Liver (tissue), 9 donors: ENCODE results near the gene APOBEC3F. TPM values are rescaled to one million over a fixed set of nuclear protein-coding genes. Genes with fewer than 3 reads are reported as not detected.

ENCODE experiments used
- DNase-seq: peaks from one replicate; pipeline ENCODE4 v3.0.0-alpha.2; 2017; ENCODE audit warnings: low spot score
- H3K27ac ChIP-seq, 2 donors: one replicate each; pipeline ENCODE4 v1.7.0; 2013; ENCODE audit warnings: inconsistent platforms in 2 of 2, low read length in 2 of 2, control low read depth in 1 of 2, low read depth in 1 of 2, mild to moderate bottlenecking in 1 of 2
- H3K27me3 ChIP-seq, 4 donors: one replicate each; pipeline versions ENCODE4 v1.6.1 to v1.7.0; 2013; ENCODE audit warnings: low read length in 3 of 4, inconsistent platforms in 1 of 4, mild to moderate bottlenecking in 1 of 4, moderate library complexity in 1 of 4; ENCODE audit not compliant: control insufficient read depth in 4 of 4, insufficient read depth in 4 of 4
- H3K36me3 ChIP-seq, 4 donors: one replicate each; pipeline versions ENCODE4 v1.6.1 to v1.7.0; 2013; ENCODE audit warnings: low read length in 3 of 4, mild to moderate bottlenecking in 3 of 4, low read depth in 1 of 4, moderate library complexity in 1 of 4; ENCODE audit not compliant: control insufficient read depth in 4 of 4, insufficient read depth in 3 of 4
- H3K4me1 ChIP-seq, 4 donors: one replicate each; pipeline versions ENCODE4 v1.6.1 to v1.7.0; 2013; ENCODE audit warnings: low read length in 3 of 4, mild to moderate bottlenecking in 3 of 4, moderate library complexity in 1 of 4; ENCODE audit not compliant: control insufficient read depth in 4 of 4, insufficient read depth in 4 of 4
- H3K4me3 ChIP-seq, 3 donors: one replicate each; pipeline versions ENCODE4 v1.6.1 to v1.7.0; 2013; ENCODE audit warnings: low read length in 3 of 3, control low read depth in 1 of 3, low read depth in 1 of 3, mild to moderate bottlenecking in 1 of 3
- H3K9ac ChIP-seq, 2 donors: one replicate each; pipeline ENCODE4 v1.7.0; 2013; ENCODE audit warnings: low read length in 2 of 2, mild to moderate bottlenecking in 2 of 2, moderate library complexity in 2 of 2, control low read depth in 1 of 2, low read depth in 1 of 2
- H3K9me3 ChIP-seq, 4 donors: one replicate each; pipeline versions ENCODE4 v1.6.1 to v1.7.0; 2013; ENCODE audit warnings: low read length in 3 of 4; ENCODE audit not compliant: control insufficient read depth in 4 of 4
- ATF3 ChIP-seq: IDR thresholded peaks from 2 replicates; pipeline ENCODE4 v1.6.1; 2016; ENCODE audit warnings: antibody characterized with exemption
- CTCF ChIP-seq: fragments of 150-350 bp; IDR thresholded peaks from 2 replicates; pipeline ENCODE4 v1.5.1; 2017; ENCODE audit warnings: improper control_type of control experiment, low read depth, low read length; ENCODE audit not compliant: missing input control
- EGR1 ChIP-seq, 2 donors: IDR thresholded peaks; 2 replicates each; pipeline ENCODE4 v1.6.1; 2016 to 2018; ENCODE audit warnings: antibody characterized with exemption in 2 of 2, low read depth in 2 of 2
- FOXA1 ChIP-seq: IDR thresholded peaks from 2 replicates; pipeline ENCODE4 v1.6.1; 2016; ENCODE audit warnings: antibody characterized with exemption
- FOXA2 ChIP-seq: IDR thresholded peaks from 2 replicates; pipeline ENCODE4 v1.6.1; 2016; ENCODE audit warnings: antibody characterized with exemption
- GABPA ChIP-seq, 2 donors: IDR thresholded peaks in 1 of 2; conservative IDR thresholded peaks in 1 of 2; 2 replicates each; pipeline ENCODE4 v1.6.1; 2016; ENCODE audit warnings: antibody characterized with exemption in 2 of 2, mild to moderate bottlenecking in 1 of 2, moderate library complexity in 1 of 2
- HNF4A ChIP-seq, 2 donors: conservative IDR thresholded peaks; 2 replicates each; pipeline ENCODE4 v1.6.1; 2016; ENCODE audit warnings: antibody characterized with exemption in 2 of 2, mild to moderate bottlenecking in 2 of 2
- HNF4G ChIP-seq: IDR thresholded peaks from 2 replicates; pipeline ENCODE4 v1.6.1; 2016; ENCODE audit warnings: antibody characterized with exemption
- JUND ChIP-seq, 2 donors: IDR thresholded peaks; 2 replicates each; pipeline ENCODE4 v1.6.1; 2016; ENCODE audit warnings: antibody characterized with exemption in 2 of 2
- MAX ChIP-seq: IDR thresholded peaks from 2 replicates; pipeline ENCODE4 v1.6.1; 2016; ENCODE audit warnings: antibody characterized with exemption
- NR2F2 ChIP-seq: IDR thresholded peaks from 2 replicates; pipeline ENCODE4 v1.6.1; 2016; ENCODE audit warnings: antibody characterized with exemption
- RAD21 ChIP-seq, 2 donors: IDR thresholded peaks; 2 replicates each; pipeline ENCODE4 v1.6.1; 2016; ENCODE audit warnings: antibody characterized with exemption in 2 of 2, mild to moderate bottlenecking in 2 of 2
- REST ChIP-seq: IDR thresholded peaks from 2 replicates; pipeline ENCODE4 v1.6.1; 2016; ENCODE audit warnings: antibody characterized with exemption, mild to moderate bottlenecking
- RXRA ChIP-seq, 2 donors: IDR thresholded peaks; 2 replicates each; pipeline ENCODE4 v1.6.1; 2017 to 2018; ENCODE audit warnings: antibody characterized with exemption in 2 of 2, mild to moderate bottlenecking in 1 of 2
- SP1 ChIP-seq: IDR thresholded peaks from 2 replicates; pipeline ENCODE4 v1.6.1; 2018; ENCODE audit warnings: antibody characterized with exemption, mild to moderate bottlenecking
- TAF1 ChIP-seq: conservative IDR thresholded peaks from 2 replicates; pipeline ENCODE4 v1.6.1; 2016; ENCODE audit warnings: antibody characterized with exemption, mild to moderate bottlenecking
- YY1 ChIP-seq: IDR thresholded peaks from 2 replicates; pipeline ENCODE4 v1.6.1; 2016; ENCODE audit warnings: antibody characterized with exemption, mild to moderate bottlenecking
- ZBTB33 ChIP-seq: IDR thresholded peaks from 2 replicates; pipeline ENCODE4 v1.6.1; 2016; ENCODE audit warnings: antibody characterized with exemption
- WGBS: extraction: QIAGEN DNeasy Blood & Tissue Kit; methylation state at CpG from one replicate; pipeline ENCODE4 v1.1.7; 2013; 5-methylcytosine and 5-hydroxymethylcytosine counted together
- polyA plus RNA-seq, 2 donors: library from polyadenylated mRNA; stranded (reverse) in 1 of 2; unstranded in 1 of 2; fragments of 200-250 nt in 1 of 2; fragments of >200 nt in 1 of 2; fragmentation: Nextera tagmentation in 1 of 2; extraction: Ambion mirVana in 1 of 2; gene quantifications; one replicate each; pipeline versions ENCODE4 v1.2.1 to v1.2.3, GENCODE V29; 2013 to 2015
- total RNA-seq, 2 donors: library from RNA; depleted of rRNA; stranded (reverse); fragments of >200 nt; gene quantifications; one replicate each; pipeline ENCODE4 v1.2.3, GENCODE V29; 2014
- donor health status: healthy.
- donor health status: healthy.
- donor health status: healthy.
- donor health status: healthy.
- donor health status: healthy.

The APOBEC3F gene
- total and polyA plus RNA-seq, 4 donors, result 1.6 to 4.5 (median 2.0) TPM

- TF ChIP-seq ZBTB33, result no peak
- no peak for TF ChIP-seq EGR1 (IDR thresholded peaks at IDR 0.05; ENCODE audit: low read depth in 2 of 2)
- no peak for TF ChIP-seq YY1
- TF ChIP-seq HNF4G, result no peak
- TF ChIP-seq NR2F2, result no peak
- TF ChIP-seq JUND (IDR thresholded peaks at IDR 0.05), result no peak
- TF ChIP-seq SP1, result no peak
Measured at GRCh38 chr22:39081016-39081415, 40.4 kb downstream of the APOBEC3F start (continued).

- Histone ChIP-seq H3K9ac (no peak overlapping the region), H3K9me3 (no peaks in the 10 kb centered on the region), H3K27me3 (no peaks in the 10 kb centered on the region), H3K4me1 (peaks cover 0 to 2% (median 0%) of the 10 kb centered on the region in 4 donors), H3K27ac (no peak overlapping the region), H3K4me3 (no peak overlapping the region), H3K36me3 (no peaks in the 10 kb centered on the region)
- TF ChIP-seq YY1, result no peak
- no peak for TF ChIP-seq EGR1 (IDR thresholded peaks at IDR 0.05; ENCODE audit: low read depth in 2 of 2)
- TF ChIP-seq SP1, result no peak
- no peak for TF ChIP-seq CTCF
- no peak for TF ChIP-seq FOXA2
- TF ChIP-seq FOXA1, result no peak
- TF ChIP-seq MAX, result no peak
- no peak for TF ChIP-seq HNF4A (conservative IDR thresholded peaks at IDR 0.05)
- TF ChIP-seq RAD21 (IDR thresholded peaks at IDR 0.05), result no peak
- no peak for TF ChIP-seq RXRA (IDR thresholded peaks at IDR 0.05)
- TF ChIP-seq REST, result no peak
- no peak for TF ChIP-seq HNF4G
- no peak for TF ChIP-seq JUND (IDR thresholded peaks at IDR 0.05)
- no peak for TF ChIP-seq ATF3
- no peak for TF ChIP-seq TAF1
- no peak for TF ChIP-seq GABPA (IDR thresholded peaks at IDR 0.05 in 1 of 2, conservative IDR thresholded peaks at IDR 0.05 in 1 of 2)
- no peak for TF ChIP-seq NR2F2
- TF ChIP-seq ZBTB33, result no peak
- 84% methylated on average over 8 of the region's 8 CpGs for WGBS
- no peak for DNase-seq
Measured at GRCh38 chr22:39081598-39081997, 40.9 kb downstream of the APOBEC3F start.
